Keratinocyte (primary cell): ENCODE data around the gene NDUFAF8. TPM values are rescaled to one million over a fixed set of nuclear protein-coding genes. Genes with fewer than 3 reads are reported as not detected.

Experiments
- DNase-seq: peaks from one replicate; pipeline ENCODE4 v3.0.0-alpha.2; 2011; ENCODE audit warnings: low read depth, missing footprints, low spot score
- FAIRE-seq: peaks from 2 replicates; lab custom pipeline; 2011; peaks lifted over from hg19 to GRCh38; lab: Jason Lieb, UNC
- H2AFZ ChIP-seq: 2 replicates; pipeline ENCODE4 v1.6.0; 2012; ENCODE audit warnings: low read length, control low read depth, inconsistent platforms; ENCODE audit not compliant: control insufficient read depth
- H3K27ac ChIP-seq: 2 replicates; pipeline ENCODE4 v1.5.1; 2011; ENCODE audit warnings: low read length; ENCODE audit not compliant: control insufficient read depth, insufficient read depth
- H3K27me3 ChIP-seq: 3 replicates; pipeline ENCODE4 v1.6.0; 2011; ENCODE audit warnings: low read length; ENCODE audit not compliant: control insufficient read depth, insufficient read depth; ENCODE audit errors: extremely low read depth
- H3K36me3 ChIP-seq, 2 experiments: 2 replicates in 1 of 2; 3 replicates in 1 of 2; pipeline ENCODE4 v1.5.1; 2011; ENCODE audit warnings: low read length in 2 of 2, mild to moderate bottlenecking in 1 of 2; ENCODE audit not compliant: control insufficient read depth in 2 of 2, insufficient read depth in 2 of 2; ENCODE audit errors: extremely low read depth in 1 of 2
- H3K4me1 ChIP-seq: 3 replicates; pipeline ENCODE4 v1.5.1; 2011; ENCODE audit warnings: low read length; ENCODE audit not compliant: control insufficient read depth, insufficient read depth; ENCODE audit errors: extremely low read depth
- H3K4me2 ChIP-seq: 3 replicates; pipeline ENCODE4 v1.6.0; 2011; ENCODE audit warnings: low read depth, low read length; ENCODE audit not compliant: control insufficient read depth, insufficient read depth; ENCODE audit errors: extremely low read depth
- H3K4me3 ChIP-seq, 3 experiments: fragments of 200-600 bp in 1 of 3; sonication (generic) in 1 of 3; 2 replicates in 2 of 3; 3 replicates in 1 of 3; pipeline ENCODE4 v1.5.1; 2011 to 2016; ENCODE audit warnings: low read length in 3 of 3, mild to moderate bottlenecking in 3 of 3, control low read depth in 2 of 3, inconsistent platforms in 1 of 3, low read depth in 1 of 3, mixed read lengths in 1 of 3, mixed run types in 1 of 3, moderate library complexity in 1 of 3; ENCODE audit not compliant: control insufficient read depth in 2 of 3, insufficient read depth in 2 of 3; ENCODE audit errors: extremely low read depth in 1 of 3
- H3K79me2 ChIP-seq: 2 replicates; pipeline ENCODE4 v1.6.0; 2012; ENCODE audit warnings: low read length; ENCODE audit not compliant: control insufficient read depth, insufficient read depth
- H3K9ac ChIP-seq: 3 replicates; pipeline ENCODE4 v1.6.0; 2011; ENCODE audit warnings: low read length; ENCODE audit not compliant: control insufficient read depth, insufficient read depth; ENCODE audit errors: extremely low read depth
- H3K9me1 ChIP-seq: 3 replicates; pipeline ENCODE4 v1.6.0; 2011; ENCODE audit warnings: low read length; ENCODE audit not compliant: control insufficient read depth, insufficient read depth; ENCODE audit errors: extremely low read depth
- H3K9me3 ChIP-seq: 2 replicates; pipeline ENCODE4 v1.5.1; 2012; ENCODE audit warnings: low read depth, low read length; ENCODE audit not compliant: control insufficient read depth
- H4K20me1 ChIP-seq: 3 replicates; pipeline ENCODE4 v1.6.0; 2011; ENCODE audit warnings: low read length; ENCODE audit not compliant: control insufficient read depth, insufficient read depth; ENCODE audit errors: extremely low read depth
- EZH2 ChIP-seq: IDR thresholded peaks from one replicate; pipeline ENCODE4 v1.6.1; 2012; ENCODE audit warnings: inconsistent platforms, mild to moderate bottlenecking, low read length, moderate library complexity
- dilution Hi-C: fragments of 300-500 bp; cut with MboI; formaldehyde crosslinking; loops from one replicate; pipeline ENCODE4 v1.7.0; 2020; ENCODE audit warnings: low sequenced_read_pairs; ENCODE audit not compliant: extremely low pct_ligation_motif_present
- polyA plus RNA-seq, 5 experiments: library from polyadenylated mRNA; depleted of rRNA in 3 of 5; stranded (reverse) in 3 of 5; stranded (forward) in 1 of 5; unstranded in 1 of 5; fragments of >200 nt; gene quantifications; 1 replicate in 1 of 5; 2 replicates in 3 of 5; 3 replicates in 1 of 5; pipeline versions ENCODE4 v1.2.1 to v1.2.3, GENCODE V29; 2011 to 2012; ENCODE audit warnings: missing spikeins in 2 of 5, low read depth in 1 of 5, low replicate concordance in 1 of 5
- TF ChIP-seq, protein P1 (sequence below), 3 experiments: IDR thresholded peaks in 1 of 3; conservative IDR thresholded peaks in 1 of 3; optimal IDR thresholded peaks in 1 of 3; 2 replicates in 2 of 3; 3 replicates in 1 of 3; pipeline versions ENCODE3 to v1.5.1; 2011; ENCODE audit warnings: low read length in 3 of 3, mild to moderate bottlenecking in 3 of 3, moderate library complexity in 2 of 3, control low read depth in 1 of 3, inconsistent platforms in 1 of 3; ENCODE audit not compliant: insufficient read depth in 2 of 3; ENCODE audit errors: extremely low read depth in 1 of 3

Gene NDUFAF8
- polyA plus RNA-seq, 1 donor (not counting 4 experiments of a cell fraction or from before 2014, with no cell fraction given) = 171 TPM

DNA sequence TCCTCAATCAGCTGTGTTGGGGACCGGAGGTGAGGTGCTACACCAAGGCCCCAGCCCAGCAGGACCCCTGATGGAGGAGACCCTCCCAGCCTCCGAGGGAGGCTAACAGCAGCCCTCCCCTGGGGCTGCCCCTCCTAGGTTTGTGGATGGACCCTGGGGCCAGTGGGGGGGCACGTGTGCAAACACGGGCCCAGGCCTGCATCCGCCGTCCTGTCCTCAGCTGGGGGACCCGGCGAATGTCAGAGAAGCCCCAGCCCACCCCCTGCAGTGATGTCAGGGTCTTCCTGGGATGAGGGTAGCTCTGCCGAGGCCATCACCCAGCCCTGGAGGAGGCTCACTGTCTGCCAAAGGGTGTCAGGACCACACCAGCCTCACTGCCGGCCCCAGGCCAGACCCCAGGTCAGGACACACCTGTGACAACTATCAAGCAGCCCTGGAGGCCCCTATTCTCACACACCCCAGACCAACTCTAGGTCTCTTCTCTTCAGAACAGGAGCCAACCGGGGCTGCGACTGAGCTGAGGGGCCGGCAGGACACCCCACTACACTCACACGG is 43.1 kb upstream of the NDUFAF8 start:
- no peak overlapping the region for H3K4me2 ChIP-seq
- FAIRE-seq (no peak), DNase-seq (no peak)
- no peaks in the 10 kb centered on the region for H3K27me3 ChIP-seq
- H3K9ac ChIP-seq = no peak overlapping the region
- no peak for TF ChIP-seq EZH2
- TF ChIP-seq, protein P1, sequence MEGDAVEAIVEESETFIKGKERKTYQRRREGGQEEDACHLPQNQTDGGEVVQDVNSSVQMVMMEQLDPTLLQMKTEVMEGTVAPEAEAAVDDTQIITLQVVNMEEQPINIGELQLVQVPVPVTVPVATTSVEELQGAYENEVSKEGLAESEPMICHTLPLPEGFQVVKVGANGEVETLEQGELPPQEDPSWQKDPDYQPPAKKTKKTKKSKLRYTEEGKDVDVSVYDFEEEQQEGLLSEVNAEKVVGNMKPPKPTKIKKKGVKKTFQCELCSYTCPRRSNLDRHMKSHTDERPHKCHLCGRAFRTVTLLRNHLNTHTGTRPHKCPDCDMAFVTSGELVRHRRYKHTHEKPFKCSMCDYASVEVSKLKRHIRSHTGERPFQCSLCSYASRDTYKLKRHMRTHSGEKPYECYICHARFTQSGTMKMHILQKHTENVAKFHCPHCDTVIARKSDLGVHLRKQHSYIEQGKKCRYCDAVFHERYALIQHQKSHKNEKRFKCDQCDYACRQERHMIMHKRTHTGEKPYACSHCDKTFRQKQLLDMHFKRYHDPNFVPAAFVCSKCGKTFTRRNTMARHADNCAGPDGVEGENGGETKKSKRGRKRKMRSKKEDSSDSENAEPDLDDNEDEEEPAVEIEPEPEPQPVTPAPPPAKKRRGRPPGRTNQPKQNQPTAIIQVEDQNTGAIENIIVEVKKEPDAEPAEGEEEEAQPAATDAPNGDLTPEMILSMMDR (optimal IDR thresholded peaks at IDR 0.05 in 1 of 3, IDR thresholded peaks at IDR 0.05 in 1 of 3, conservative IDR thresholded peaks at IDR 0.05 in 1 of 3; ENCODE audit: extremely low read depth in 1 of 3, insufficient read depth in 2 of 3, low read length in 3 of 3) = no peak
- dilution Hi-C loops = no loop called here
- no peaks in the 10 kb centered on the region for H4K20me1 ChIP-seq
- no peaks in the 10 kb centered on the region for H3K9me1 ChIP-seq
- peaks cover 0 to 1% of the 10 kb centered on the region in 2 experiments for H3K36me3 ChIP-seq
- H3K9me3 ChIP-seq = no peaks in the 10 kb centered on the region
- no peaks in the 10 kb centered on the region for H3K4me1 ChIP-seq
- H2AFZ ChIP-seq = no peak overlapping the region
- no peak overlapping the region for H3K4me3 ChIP-seq
- H3K27ac ChIP-seq = no peak overlapping the region
- H3K79me2 ChIP-seq = no peaks in the 10 kb centered on the region

DNA sequence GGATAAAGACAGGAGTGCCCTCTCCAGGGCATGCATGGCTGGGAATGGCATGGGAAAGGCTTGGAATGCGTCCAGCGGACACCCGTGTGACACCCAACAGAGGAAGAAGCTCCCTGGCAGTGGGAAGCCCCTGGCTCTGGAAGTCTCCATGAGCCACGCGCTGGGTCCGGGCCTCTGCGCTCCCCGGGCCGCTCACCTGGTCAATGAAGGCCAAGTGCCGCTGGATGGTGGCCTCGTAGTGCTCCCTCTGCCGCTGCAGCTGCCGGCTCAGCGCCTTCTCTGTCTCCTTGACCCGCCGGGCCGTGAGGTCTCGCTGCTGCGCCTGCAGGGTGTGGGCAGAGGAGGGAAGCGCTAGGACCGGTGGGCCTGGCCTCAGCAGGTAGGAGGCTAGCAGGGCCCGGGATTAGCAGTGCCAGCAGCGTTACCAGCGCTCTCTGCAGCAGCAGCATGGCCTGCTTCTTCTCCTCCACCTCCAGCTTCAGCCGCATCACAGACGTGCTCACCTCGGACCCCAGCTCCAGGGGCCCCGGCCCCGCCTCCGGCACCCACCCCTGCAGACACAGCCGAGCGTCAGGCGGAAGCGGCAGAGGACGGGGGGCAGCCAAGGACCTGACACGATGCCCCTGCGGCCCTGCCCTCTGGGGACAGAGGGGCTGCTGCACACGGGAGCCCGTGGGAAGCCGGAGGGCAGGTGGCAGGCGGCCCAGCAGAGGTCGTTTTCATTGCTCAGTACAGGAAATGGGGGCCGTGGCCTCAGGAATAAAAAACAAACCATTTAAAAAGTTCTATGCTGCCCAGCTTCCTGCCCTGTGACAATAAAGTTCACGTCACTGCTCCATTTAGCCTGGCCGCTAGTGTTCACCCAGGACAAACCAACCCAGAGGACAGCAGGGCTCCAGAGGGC is 42.4 kb upstream of the NDUFAF8 start:
- Histone ChIP-seq H3K27ac (no peak overlapping the region), H3K9me1 (no peaks in the 10 kb centered on the region), H3K9ac (no peak overlapping the region), H2AFZ (no peak overlapping the region), H3K79me2 (no peaks in the 10 kb centered on the region), H3K4me2 (no peak overlapping the region), H3K4me3 (no peak overlapping the region), H3K36me3 (no peaks in the 10 kb centered on the region), H3K4me1 (no peaks in the 10 kb centered on the region), H3K27me3 (no peaks in the 10 kb centered on the region), H3K9me3 (no peaks in the 10 kb centered on the region), H4K20me1 (no peaks in the 10 kb centered on the region)
- TF ChIP-seq, protein P1 (optimal IDR thresholded peaks at IDR 0.05 in 1 of 3, IDR thresholded peaks at IDR 0.05 in 1 of 3, conservative IDR thresholded peaks at IDR 0.05 in 1 of 3; ENCODE audit: extremely low read depth in 1 of 3, insufficient read depth in 2 of 3, low read length in 3 of 3) = no peak
- no peak for TF ChIP-seq EZH2
- dilution Hi-C loops = no loop called here
- no peak for DNase-seq
- no peak for FAIRE-seq
